H9 (cell line): ENCODE data around the gene MRPL52. TPM values are rescaled to one million over a fixed set of nuclear protein-coding genes. Genes with fewer than 3 reads are reported as not detected.

Experiments
- DNase-seq: peaks from one replicate; pipeline ENCODE4 v3.0.0-alpha.2; 2017
- H2AFZ ChIP-seq: one replicate; pipeline ENCODE4 v1.6.1; 2013; ENCODE audit warnings: mild to moderate bottlenecking, low read length, control low read depth, moderate library complexity
- H2AK5ac ChIP-seq: 2 replicates; pipeline ENCODE4 v1.6.1; 2013; ENCODE audit warnings: low read length, control low read depth, mixed read lengths; ENCODE audit not compliant: insufficient read length
- H2BK120ac ChIP-seq: one replicate; pipeline ENCODE4 v1.6.1; 2013; ENCODE audit warnings: low read depth, mild to moderate bottlenecking, low read length, control low read depth, inconsistent platforms; ENCODE audit not compliant: poor library complexity, severe bottlenecking
- H2BK12ac ChIP-seq: 2 replicates; pipeline ENCODE4 v1.6.1; 2013; ENCODE audit warnings: low read length, control low read depth, mixed read lengths, low read depth; ENCODE audit not compliant: insufficient read length
- H2BK15ac ChIP-seq: 2 replicates; pipeline ENCODE4 v1.6.1; 2013; ENCODE audit warnings: low read depth, low read length, control low read depth
- H2BK20ac ChIP-seq: one replicate; pipeline ENCODE4 v1.6.1; 2013; ENCODE audit warnings: low read depth, mild to moderate bottlenecking, low read length, control low read depth, inconsistent platforms; ENCODE audit not compliant: poor library complexity, severe bottlenecking
- H2BK5ac ChIP-seq: 2 replicates; pipeline ENCODE4 v1.6.1; 2013; ENCODE audit warnings: low read length, control low read depth, mixed read lengths; ENCODE audit not compliant: insufficient read length
- H3K14ac ChIP-seq: 2 replicates; pipeline ENCODE4 v1.6.1; 2013; ENCODE audit warnings: low read length, control low read depth; ENCODE audit not compliant: insufficient read depth
- H3K18ac ChIP-seq: 2 replicates; pipeline ENCODE4 v1.6.1; 2013; ENCODE audit warnings: low read depth, mild to moderate bottlenecking, mixed read lengths, low read length, control low read depth; ENCODE audit not compliant: insufficient read length
- H3K23ac ChIP-seq: 2 replicates; pipeline ENCODE4 v1.6.1; 2013; ENCODE audit warnings: low read length, control low read depth, mixed read lengths, low read depth; ENCODE audit not compliant: insufficient read length
- H3K23me2 ChIP-seq: 2 replicates; pipeline ENCODE4 v1.6.1; 2013; ENCODE audit warnings: low read depth, mild to moderate bottlenecking, mixed read lengths, low read length, control low read depth; ENCODE audit not compliant: insufficient read length, poor library complexity, severe bottlenecking
- H3K27ac ChIP-seq: 2 replicates; pipeline ENCODE4 v1.5.1; 2013; ENCODE audit warnings: low read length, control low read depth, mixed read lengths, low read depth; ENCODE audit not compliant: insufficient read length
- H3K27me3 ChIP-seq: 2 replicates; pipeline ENCODE4 v1.6.1; 2013; ENCODE audit warnings: low read length, control low read depth, inconsistent platforms; ENCODE audit not compliant: insufficient read depth
- H3K4ac ChIP-seq: 2 replicates; pipeline ENCODE4 v1.6.1; 2013; ENCODE audit warnings: low read depth, mild to moderate bottlenecking, control low read depth, inconsistent platforms, low read length, moderate library complexity
- H3K4me1 ChIP-seq: 2 replicates; pipeline ENCODE4 v1.6.1; 2013; ENCODE audit warnings: low read length, control low read depth, inconsistent platforms; ENCODE audit not compliant: insufficient read depth
- H3K4me2 ChIP-seq: 2 replicates; pipeline ENCODE4 v1.6.1; 2013; ENCODE audit warnings: low read length, control low read depth, mixed read lengths; ENCODE audit not compliant: insufficient read length, insufficient read depth
- H3K56ac ChIP-seq: 2 replicates; pipeline ENCODE4 v1.6.1; 2013; ENCODE audit warnings: low read depth, mild to moderate bottlenecking, mixed read lengths, low read length, control low read depth; ENCODE audit not compliant: insufficient read length
- H3K79me1 ChIP-seq: 2 replicates; pipeline ENCODE4 v1.6.1; 2013; ENCODE audit warnings: low read depth, mild to moderate bottlenecking, moderate library complexity, low read length, control low read depth, inconsistent platforms; ENCODE audit not compliant: insufficient read depth, poor library complexity, severe bottlenecking
- H3K79me2 ChIP-seq: 2 replicates; pipeline ENCODE4 v1.6.1; 2013; ENCODE audit warnings: low read length, control low read depth, inconsistent platforms; ENCODE audit not compliant: insufficient read depth
- H3K9ac ChIP-seq: 2 replicates; pipeline ENCODE4 v1.6.1; 2013; ENCODE audit warnings: low read length, control low read depth, mixed read lengths; ENCODE audit not compliant: insufficient read length; ENCODE audit errors: extremely low read depth
- H3K9me3 ChIP-seq: one replicate; pipeline ENCODE4 v1.6.1; 2013; ENCODE audit warnings: low read depth, low read length, inconsistent platforms; ENCODE audit not compliant: control insufficient read depth
- H3T11ph ChIP-seq: one replicate; pipeline ENCODE4 v1.6.1; 2013; ENCODE audit warnings: mild to moderate bottlenecking, low read length, control low read depth, inconsistent platforms
- H4K20me1 ChIP-seq: one replicate; pipeline ENCODE4 v1.6.1; 2013; ENCODE audit not compliant: control insufficient read depth, insufficient read length, insufficient read depth
- H4K5ac ChIP-seq: 2 replicates; pipeline ENCODE4 v1.6.1; 2013; ENCODE audit warnings: low read depth, mild to moderate bottlenecking, mixed read lengths, low read length, control low read depth; ENCODE audit not compliant: insufficient read length
- H4K8ac ChIP-seq: replicated peaks from 2 replicates; pipeline ENCODE4 v1.6.1; 2013; ENCODE audit warnings: low read length, control low read depth, mixed read lengths, low read depth; ENCODE audit not compliant: insufficient read length
- H4K91ac ChIP-seq: 2 replicates; pipeline ENCODE4 v1.6.1; 2013; ENCODE audit warnings: low read depth, mild to moderate bottlenecking, moderate library complexity, mixed read lengths, low read length, control low read depth; ENCODE audit not compliant: insufficient read length
- H3K27ac Mint-ChIP-seq, 3 experiments: 2 replicates in 2 of 3; 3 replicates in 1 of 3; pipeline ENCODE4 v1.8.0; 2020 to 2021; ENCODE audit warnings: mixed read lengths in 3 of 3, mild to moderate bottlenecking in 1 of 3, moderate library complexity in 1 of 3
- H3K27me3 Mint-ChIP-seq: 2 replicates; pipeline ENCODE4 v1.8.0; 2021; ENCODE audit warnings: low read depth, mild to moderate bottlenecking, moderate library complexity, mixed read lengths
- H3K36me3 Mint-ChIP-seq, 3 experiments: 2 replicates in 2 of 3; 3 replicates in 1 of 3; pipeline ENCODE4 v1.8.0; 2020 to 2021; ENCODE audit warnings: low read depth in 3 of 3, mixed read lengths in 3 of 3; ENCODE audit not compliant: insufficient read depth in 1 of 3
- H3K4me1 Mint-ChIP-seq, 2 experiments: 2 replicates each; pipeline ENCODE4 v1.8.0; 2020; ENCODE audit warnings: mixed read lengths in 2 of 2
- H3K4me3 Mint-ChIP-seq, 2 experiments: 2 replicates in 1 of 2; 3 replicates in 1 of 2; pipeline ENCODE4 v1.8.0; 2020 to 2021; ENCODE audit warnings: mild to moderate bottlenecking in 2 of 2, mixed read lengths in 2 of 2, moderate library complexity in 1 of 2
- H3K9me3 Mint-ChIP-seq, 2 experiments: 2 replicates in 1 of 2; 3 replicates in 1 of 2; pipeline ENCODE4 v1.8.0; 2020; ENCODE audit warnings: mild to moderate bottlenecking in 2 of 2, mixed read lengths in 2 of 2, moderate library complexity in 1 of 2
- CTCF ChIP-seq: fragments of 200-600 bp; sonication (generic); conservative IDR thresholded peaks from 3 replicates; pipeline ENCODE4 v1.8.0; 2021; ENCODE audit warnings: antibody characterized with exemption, mild to moderate bottlenecking
- WGBS: extraction: QIAGEN DNeasy Blood & Tissue Kit; methylation state at CpG from one replicate; pipeline ENCODE4 v1.1.7; 2013; ENCODE audit warnings: missing lambda C conversion rate, low lambda C conversion rate, mixed read lengths; ENCODE audit not compliant: insufficient read length; ENCODE audit errors: extremely low coverage; 5-methylcytosine and 5-hydroxymethylcytosine counted together
- total RNA-seq: library from RNA; stranded (reverse); gene quantifications from 2 replicates; pipeline ENCODE4 v1.2.1, GENCODE V29; 2021

The MRPL52 gene
- total RNA-seq, 1 experiment from 2014 or later: 190 TPM

- peaks cover 9% of the 10 kb centered on the region for H3K23me2 ChIP-seq
- H2BK20ac ChIP-seq: no peak overlapping the region
- no peaks in the 10 kb centered on the region for H3K79me1 ChIP-seq
- peak overlapping the region; percentile 75 to 86 for H3K4me3 Mint-ChIP-seq
- H3K9me3 ChIP-seq: no peaks in the 10 kb centered on the region
- H3K4me2 ChIP-seq: peak overlapping the region; percentile 79
- H3K9ac ChIP-seq: peak overlapping the region; percentile 82
- no peak overlapping the region for H4K91ac ChIP-seq
- H3K9me3 Mint-ChIP-seq: no peaks in the 10 kb centered on the region; a peak in 1 of 5 replicates
- no peak overlapping the region; the same call in 1 of the 2 replicates for H3K4ac ChIP-seq
- peak overlapping the region; percentile 88 to 99 (median 96); a peak in 6 of 7 replicates for H3K27ac Mint-ChIP-seq
- H4K8ac ChIP-seq: no peak overlapping the region
- no peaks in the 10 kb centered on the region; a peak in 1 of 7 replicates for H3K36me3 Mint-ChIP-seq
- no peak overlapping the region for H4K5ac ChIP-seq
- no peaks in the 10 kb centered on the region for H3K79me2 ChIP-seq
- H2BK5ac ChIP-seq: peak overlapping the region; percentile 64
- peak overlapping the region; percentile 92 for H3K14ac ChIP-seq
- peak overlapping the region; percentile 92 for H3K18ac ChIP-seq
- H3K56ac ChIP-seq: no peak overlapping the region
- H3K27me3 ChIP-seq: no peaks in the 10 kb centered on the region
- no peak overlapping the region for H2BK15ac ChIP-seq
- H3K27me3 Mint-ChIP-seq: peaks cover 4% of the 10 kb centered on the region
- H2BK12ac ChIP-seq: peak overlapping the region; percentile 83
- H3T11ph ChIP-seq: peak overlapping the region; percentile 9
- no CpG with 5 or more reads among the region's 34 CpGs for WGBS
- H3K4me1 ChIP-seq: peaks cover 13% of the 10 kb centered on the region
- TF ChIP-seq CTCF: peak; percentile 98
- peak overlapping the region; percentile 46 for H3K27ac ChIP-seq
- H4K20me1 ChIP-seq: no peaks in the 10 kb centered on the region
- peak; percentile 97 for DNase-seq
- peak overlapping the region; percentile 52 for H2BK120ac ChIP-seq
- H2AK5ac ChIP-seq: no peak overlapping the region
- peaks cover 48 to 55% of the 10 kb centered on the region in 2 experiments for H3K4me1 Mint-ChIP-seq
- H3K23ac ChIP-seq: no peak overlapping the region
- H2AFZ ChIP-seq: no peak overlapping the region
Measured at GRCh38 chr14:22822571-22823098, 7.1 kb upstream of the MRPL52 start.
